Stimulated activated CD4-positive, alpha-beta T cell treated with anti-CD3 and anti-CD28 coated beads, Interleukin-2, amount 100 ng/mL, for 48 hours (primary cell): Measurements from ENCODE around the gene EPN3.

Experiments used
- DNase-seq, 2 donors: peaks; one replicate each; pipeline ENCODE4 v3.0.0-alpha.2; 2020

EPN3 gene

GRCh38 chr17:50572541-50572940 is 40.0 kb downstream of the EPN3 start:
- DNase-seq, result no peak

GRCh38 chr17:50573866-50574611 is 41.5 kb downstream of the EPN3 start:
- no peak for DNase-seq

- DNase-seq, result no peak
Measured at GRCh38 chr17:50575581-50576210, 43.2 kb downstream of the EPN3 start.

GRCh38 chr17:50576864-50577263 is 44.3 kb downstream of the EPN3 start:
- DNase-seq, result no peak

GRCh38 chr17:50577451-50577954 is 45.0 kb downstream of the EPN3 start:
- DNase-seq, result no peak

GRCh38 chr17:50578173-50578572 is 45.6 kb downstream of the EPN3 start:
- no peak for DNase-seq

GRCh38 chr17:50579399-50579798 is 46.9 kb downstream of the EPN3 start:
- no peak for DNase-seq

GRCh38 chr17:50580646-50581045 is 48.1 kb downstream of the EPN3 start:
- DNase-seq, result no peak

GRCh38 chr17:50581316-50581715 is 48.8 kb downstream of the EPN3 start:
- no peak for DNase-seq

GRCh38 chr17:50582741-50583140 is 50.2 kb downstream of the EPN3 start:
- no peak for DNase-seq

GRCh38 chr17:50583641-50584040 is 51.1 kb downstream of the EPN3 start:
- DNase-seq, result no peak

- no peak for DNase-seq
Measured at GRCh38 chr17:50584116-50584515, 51.6 kb downstream of the EPN3 start.

GRCh38 chr17:50584749-50585148 is 52.2 kb downstream of the EPN3 start:
- no peak for DNase-seq

GRCh38 chr17:50585346-50585745 is 52.8 kb downstream of the EPN3 start:
- no peak for DNase-seq

GRCh38 chr17:50585891-50586290 is 53.4 kb downstream of the EPN3 start:
- DNase-seq, result no peak

- DNase-seq, result no peak
Measured at GRCh38 chr17:50586421-50587247, 54.1 kb downstream of the EPN3 start.

GRCh38 chr17:50587571-50587970 is 55.0 kb downstream of the EPN3 start:
- no peak for DNase-seq

- DNase-seq, result no peak
Measured at GRCh38 chr17:50588391-50589049, 56.0 kb downstream of the EPN3 start.

GRCh38 chr17:50589095-50589705 is 56.7 kb downstream of the EPN3 start:
- DNase-seq, result no peak

- DNase-seq, result no peak
Measured at GRCh38 chr17:50590946-50591737, 58.6 kb downstream of the EPN3 start.

- no peak for DNase-seq
Measured at GRCh38 chr17:50593321-50593720, 60.8 kb downstream of the EPN3 start.
